ENCODE measurements around the gene EPHA6. TPM values are rescaled to one million over a fixed set of nuclear protein-coding genes. Genes with fewer than 3 reads are reported as not detected.

The EPHA6 gene
- total and polyA plus RNA-seq, 9 of the 15 experiments (the other 6 are each of a cell fraction or from before 2014, with no cell fraction given): not detected

DNA sequence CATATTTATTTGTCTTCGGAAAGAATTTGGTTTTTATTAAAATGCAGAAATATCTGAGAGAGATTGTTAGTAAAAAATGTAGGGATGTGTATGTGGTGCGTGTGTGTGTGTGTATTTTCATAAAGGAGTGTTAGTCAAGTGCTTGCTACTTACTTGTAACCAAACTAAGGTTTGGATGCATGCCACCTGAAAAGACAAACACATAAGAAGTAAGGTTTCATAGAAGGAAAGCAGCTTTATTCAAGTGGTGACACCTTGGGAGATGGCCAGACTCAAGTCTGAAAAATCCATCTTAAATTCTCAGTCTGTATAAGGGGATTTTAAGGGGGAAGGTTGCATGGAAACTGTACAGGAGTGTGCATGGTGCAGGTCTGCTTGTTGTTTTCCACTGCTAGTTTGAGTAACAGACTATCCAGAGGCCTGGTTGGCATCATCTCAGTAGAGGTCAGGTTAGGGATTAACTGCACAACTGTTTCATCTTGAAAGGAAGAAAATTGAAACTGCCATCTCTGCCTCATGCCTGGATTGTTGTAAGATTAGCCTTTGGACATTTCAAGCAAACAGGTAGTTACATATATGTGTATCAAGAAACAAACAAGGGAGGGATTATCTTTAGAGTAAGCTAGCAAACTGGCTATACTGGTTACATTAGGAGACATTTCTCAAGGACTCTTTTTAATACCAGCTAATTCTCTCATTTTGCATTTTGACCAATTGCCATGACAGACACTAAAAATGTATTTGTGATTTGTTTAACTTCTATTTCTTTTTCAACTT, 196.7 kb downstream of the EPHA6 start (continued):
- TF ChIP-seq, protein P1, sequence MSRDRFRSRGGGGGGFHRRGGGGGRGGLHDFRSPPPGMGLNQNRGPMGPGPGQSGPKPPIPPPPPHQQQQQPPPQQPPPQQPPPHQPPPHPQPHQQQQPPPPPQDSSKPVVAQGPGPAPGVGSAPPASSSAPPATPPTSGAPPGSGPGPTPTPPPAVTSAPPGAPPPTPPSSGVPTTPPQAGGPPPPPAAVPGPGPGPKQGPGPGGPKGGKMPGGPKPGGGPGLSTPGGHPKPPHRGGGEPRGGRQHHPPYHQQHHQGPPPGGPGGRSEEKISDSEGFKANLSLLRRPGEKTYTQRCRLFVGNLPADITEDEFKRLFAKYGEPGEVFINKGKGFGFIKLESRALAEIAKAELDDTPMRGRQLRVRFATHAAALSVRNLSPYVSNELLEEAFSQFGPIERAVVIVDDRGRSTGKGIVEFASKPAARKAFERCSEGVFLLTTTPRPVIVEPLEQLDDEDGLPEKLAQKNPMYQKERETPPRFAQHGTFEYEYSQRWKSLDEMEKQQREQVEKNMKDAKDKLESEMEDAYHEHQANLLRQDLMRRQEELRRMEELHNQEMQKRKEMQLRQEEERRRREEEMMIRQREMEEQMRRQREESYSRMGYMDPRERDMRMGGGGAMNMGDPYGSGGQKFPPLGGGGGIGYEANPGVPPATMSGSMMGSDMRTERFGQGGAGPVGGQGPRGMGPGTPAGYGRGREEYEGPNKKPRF (IDR thresholded peaks at IDR 0.05; ENCODE audit: low read depth, low read length): no peak
- TF ChIP-seq RAD21 (CRISPR knock-in tag; conservative IDR thresholded peaks at IDR 0.05 in 1 of 2, IDR thresholded peaks at IDR 0.05 in 1 of 2) (no peak), SRSF3 (IDR thresholded peaks at IDR 0.05; ENCODE audit: insufficient read depth, low read length) (no peak)

DNA sequence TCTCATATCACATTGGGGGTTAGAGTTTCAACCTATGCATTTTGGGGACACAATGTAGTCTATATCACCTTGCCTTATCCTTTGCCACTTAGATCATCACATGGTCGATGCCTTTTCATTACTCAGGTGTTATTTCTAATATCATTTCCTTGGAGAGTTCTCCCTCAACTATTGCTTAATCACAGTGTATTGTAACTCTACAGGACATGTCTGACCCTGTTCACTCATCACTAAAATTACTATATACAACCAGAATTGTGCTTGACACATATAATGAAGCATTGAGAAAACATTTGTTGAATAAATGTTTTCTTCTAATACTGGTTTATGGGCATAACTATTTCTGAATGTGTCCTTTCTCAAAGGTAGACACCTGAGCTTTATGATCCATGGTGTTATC, 207.4 kb downstream of the EPHA6 start:
- no peaks in the 10 kb centered on the region for H3K9me3 ChIP-seq (replicated peaks; ENCODE audit: control insufficient read depth, insufficient read depth, low read depth, low read length)
- BruUV-seq (replicated peaks): no TSS peak
- no peaks in the 10 kb centered on the region for H3K4me1 ChIP-seq (replicated peaks in 1 of 2; ENCODE audit: control insufficient read depth in 2 of 2, insufficient read depth in 2 of 2, low read length in 2 of 2)
- no peak overlapping the region for H3K9ac ChIP-seq (ENCODE audit: insufficient read depth in 1 of 2, low read depth in 2 of 2, low read length in 2 of 2)
- no peak for DNase-seq (ENCODE audit: extremely low read depth in 1 of 4, low spot score in 3 of 4)
- WGBS (ENCODE audit: insufficient coverage, low coverage, missing lambda C conversion rate): 0% methylated on average over 1 of the region's 1 CpG
- ATAC-seq: no peak
- no peak overlapping the region for H3K4me2 ChIP-seq (ENCODE audit: insufficient read depth, low read length)
- intact Hi-C loops (cut with micrococcal nuclease) (no loop called here), in situ Hi-C loops (cut with MboI) (no loop called here)
- no peaks in the 10 kb centered on the region for H4K20me1 ChIP-seq (replicated peaks; ENCODE audit: control insufficient read depth, insufficient read depth, low read length)
- POLR2A ChIA-PET: no interaction called here
- H3K9me1 ChIP-seq (ENCODE audit: control insufficient read depth, insufficient read depth, low read length): no peaks in the 10 kb centered on the region
- no peak overlapping the region for H3K4me3 ChIP-seq
- no peak for FAIRE-seq
- no peaks in the 10 kb centered on the region for H3K36me3 ChIP-seq (ENCODE audit: control insufficient read depth, insufficient read depth, low read length)
- no peak overlapping the region for H3K27ac ChIP-seq (ENCODE audit: extremely low read depth, low read depth, low read length)
- H3K79me2 ChIP-seq (ENCODE audit: control insufficient read depth, insufficient read depth, low read length): no peaks in the 10 kb centered on the region
- no peaks in the 10 kb centered on the region for H3K27me3 ChIP-seq (ENCODE audit: control insufficient read depth in 2 of 2, insufficient read depth in 2 of 2, low read length in 2 of 2)
- CTCF ChIA-PET (ENCODE audit: low intra/inter-chr PET ratio): no interaction called here
- H2AFZ ChIP-seq (ENCODE audit: low read depth, low read length): no peak overlapping the region
- TF ChIP-seq SLC30A9 (CRISPR knock-in tag; IDR thresholded peaks at IDR 0.05): no peak
- no peak for TF ChIP-seq ZNF436 (CRISPR knock-in tag; IDR thresholded peaks at IDR 0.05)
- TF ChIP-seq E2F1 (CRISPR knock-in tag; IDR thresholded peaks at IDR 0.05): no peak
- TF ChIP-seq MYBL2 (IDR thresholded peaks at IDR 0.05; ENCODE audit: low read depth): no peak
- TF ChIP-seq MYBL2 (CRISPR knock-in tag; IDR thresholded peaks at IDR 0.05; ENCODE audit: borderline replicate concordance): no peak
- TF ChIP-seq PTRF (tag; IDR thresholded peaks at IDR 0.05): no peak
- no peak for TF ChIP-seq HMGN3 (IDR thresholded peaks at IDR 0.05; ENCODE audit: borderline replicate concordance, extremely low read depth, insufficient read length, low read depth, low read length)
- TF ChIP-seq, protein P2, sequence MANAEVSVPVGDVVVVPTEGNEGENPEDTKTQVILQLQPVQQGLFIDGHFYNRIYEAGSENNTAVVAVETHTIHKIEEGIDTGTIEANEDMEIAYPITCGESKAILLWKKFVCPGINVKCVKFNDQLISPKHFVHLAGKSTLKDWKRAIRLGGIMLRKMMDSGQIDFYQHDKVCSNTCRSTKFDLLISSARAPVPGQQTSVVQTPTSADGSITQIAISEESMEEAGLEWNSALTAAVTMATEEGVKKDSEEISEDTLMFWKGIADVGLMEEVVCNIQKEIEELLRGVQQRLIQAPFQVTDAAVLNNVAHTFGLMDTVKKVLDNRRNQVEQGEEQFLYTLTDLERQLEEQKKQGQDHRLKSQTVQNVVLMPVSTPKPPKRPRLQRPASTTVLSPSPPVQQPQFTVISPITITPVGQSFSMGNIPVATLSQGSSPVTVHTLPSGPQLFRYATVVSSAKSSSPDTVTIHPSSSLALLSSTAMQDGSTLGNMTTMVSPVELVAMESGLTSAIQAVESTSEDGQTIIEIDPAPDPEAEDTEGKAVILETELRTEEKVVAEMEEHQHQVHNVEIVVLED (CRISPR knock-in tag; IDR thresholded peaks at IDR 0.05): no peak
- TF ChIP-seq, protein P3, sequence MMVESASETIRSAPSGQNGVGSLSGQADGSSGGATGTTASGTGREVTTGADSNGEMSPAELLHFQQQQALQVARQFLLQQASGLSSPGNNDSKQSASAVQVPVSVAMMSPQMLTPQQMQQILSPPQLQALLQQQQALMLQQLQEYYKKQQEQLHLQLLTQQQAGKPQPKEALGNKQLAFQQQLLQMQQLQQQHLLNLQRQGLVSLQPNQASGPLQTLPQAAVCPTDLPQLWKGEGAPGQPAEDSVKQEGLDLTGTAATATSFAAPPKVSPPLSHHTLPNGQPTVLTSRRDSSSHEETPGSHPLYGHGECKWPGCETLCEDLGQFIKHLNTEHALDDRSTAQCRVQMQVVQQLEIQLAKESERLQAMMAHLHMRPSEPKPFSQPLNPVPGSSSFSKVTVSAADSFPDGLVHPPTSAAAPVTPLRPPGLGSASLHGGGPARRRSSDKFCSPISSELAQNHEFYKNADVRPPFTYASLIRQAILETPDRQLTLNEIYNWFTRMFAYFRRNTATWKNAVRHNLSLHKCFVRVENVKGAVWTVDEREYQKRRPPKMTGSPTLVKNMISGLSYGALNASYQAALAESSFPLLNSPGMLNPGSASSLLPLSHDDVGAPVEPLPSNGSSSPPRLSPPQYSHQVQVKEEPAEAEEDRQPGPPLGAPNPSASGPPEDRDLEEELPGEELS (CRISPR knock-in tag; IDR thresholded peaks at IDR 0.05; ENCODE audit: borderline replicate concordance): no peak

Data from K562 (cell line).